IgD-negative memory B cell (primary cell): ENCODE measurements around the gene PHF24. TPM values are rescaled to one million over a fixed set of nuclear protein-coding genes. Genes with fewer than 3 reads are reported as not detected.

Experiments
- H3K27ac Mint-ChIP-seq, 3 donors: one replicate each; pipeline ENCODE4 v1.8.0; 2020 to 2022; ENCODE audit warnings: mild to moderate bottlenecking in 3 of 3, mixed read lengths in 3 of 3, moderate library complexity in 1 of 3
- H3K27me3 Mint-ChIP-seq: one replicate; pipeline ENCODE4 v1.8.0; 2021; ENCODE audit warnings: mixed read lengths
- H3K36me3 Mint-ChIP-seq: one replicate; pipeline ENCODE4 v1.8.0; 2020; ENCODE audit warnings: mild to moderate bottlenecking, mixed read lengths
- H3K4me1 Mint-ChIP-seq, 3 donors: one replicate each; pipeline ENCODE4 v1.8.0; 2020 to 2022; ENCODE audit warnings: mixed read lengths in 3 of 3, mild to moderate bottlenecking in 1 of 3
- H3K4me3 Mint-ChIP-seq, 4 donors: one replicate each; pipeline ENCODE4 v1.8.0; 2020 to 2022; ENCODE audit warnings: mild to moderate bottlenecking in 4 of 4, mixed read lengths in 4 of 4, moderate library complexity in 3 of 4
- H3K9me3 Mint-ChIP-seq, 3 donors: one replicate each; pipeline ENCODE4 v1.8.0; 2020 to 2021; ENCODE audit warnings: mixed read lengths in 3 of 3, mild to moderate bottlenecking in 1 of 3
- polyA plus RNA-seq: library from polyadenylated mRNA; unstranded; fragments of 300-500 nt; fragmentation: Illumina TruSeq; gene quantifications from one replicate; pipeline ENCODE4 v1.2.3, GENCODE V29; 2021

The PHF24 gene
- polyA plus RNA-seq, 1 donor from 2014 or later: 0.06 TPM

DNA sequence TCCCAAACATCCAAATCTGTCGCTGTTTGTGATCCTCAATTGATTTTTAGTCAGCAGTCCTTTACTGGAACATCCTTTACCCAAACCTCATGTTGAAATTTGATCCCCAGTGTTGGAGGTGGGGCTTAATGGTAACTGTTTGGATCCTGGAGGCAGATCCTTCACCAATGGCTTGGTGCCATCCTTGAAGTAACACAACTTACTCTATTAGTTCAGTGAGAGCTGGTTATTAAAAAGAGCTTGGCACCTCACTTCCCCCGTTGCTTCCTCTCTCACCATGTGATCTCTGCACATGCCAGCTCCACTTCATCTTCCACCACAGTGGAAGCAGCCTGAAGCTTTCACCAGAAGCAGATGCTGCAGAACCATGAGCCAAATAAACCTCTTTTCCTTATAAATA, 71.8 kb downstream of the PHF24 start:
- H3K4me3 Mint-ChIP-seq: no peak overlapping the region
- H3K4me1 Mint-ChIP-seq: peaks cover 0 to 10% (median 2%) of the 10 kb centered on the region in 3 donors
- H3K27me3 Mint-ChIP-seq: no peaks in the 10 kb centered on the region
- no peak overlapping the region for H3K27ac Mint-ChIP-seq
- peaks cover 8% of the 10 kb centered on the region for H3K36me3 Mint-ChIP-seq
- H3K9me3 Mint-ChIP-seq: no peaks in the 10 kb centered on the region

Other genes with a start within 250 kb of the PHF24 start
- not detected for gene CCL21, start 248.1 kb upstream of the PHF24 start, polyA plus RNA-seq
- gene DNAJB5, start 31.5 kb downstream of the PHF24 start, polyA plus RNA-seq: 0.75 TPM
- 200 TPM for gene VCP, start 114.3 kb downstream of the PHF24 start, polyA plus RNA-seq
- gene FANCG, start 121.7 kb downstream of the PHF24 start, polyA plus RNA-seq: 15.9 TPM
- gene PIGO, start 138.3 kb downstream of the PHF24 start, polyA plus RNA-seq: 23.9 TPM
- 89.9 TPM for gene STOML2, start 144.8 kb downstream of the PHF24 start, polyA plus RNA-seq
- gene ATOSB, start 157.6 kb downstream of the PHF24 start, polyA plus RNA-seq: 3.5 TPM
- not detected for gene UNC13B, start 203.7 kb downstream of the PHF24 start, polyA plus RNA-seq